GM18873 (cell line): ENCODE results near the gene PAK1.
"Not testable (repeated sequence)": the region's sequence is repeated elsewhere in the genome, so short reads cannot be mapped to it uniquely, and the experiment has no call there.

Experiments
- ATAC-seq: cut with Tn5 transposase; IDR thresholded peaks from one replicate; pipeline ENCODE4 v1.9.1; 2021; ENCODE audit warnings: mild to moderate bottlenecking, moderate library complexity, moderate number of reproducible peaks; ENCODE audit not compliant: unreplicated experiment, low FRiP score

PAK1 gene

DNA sequence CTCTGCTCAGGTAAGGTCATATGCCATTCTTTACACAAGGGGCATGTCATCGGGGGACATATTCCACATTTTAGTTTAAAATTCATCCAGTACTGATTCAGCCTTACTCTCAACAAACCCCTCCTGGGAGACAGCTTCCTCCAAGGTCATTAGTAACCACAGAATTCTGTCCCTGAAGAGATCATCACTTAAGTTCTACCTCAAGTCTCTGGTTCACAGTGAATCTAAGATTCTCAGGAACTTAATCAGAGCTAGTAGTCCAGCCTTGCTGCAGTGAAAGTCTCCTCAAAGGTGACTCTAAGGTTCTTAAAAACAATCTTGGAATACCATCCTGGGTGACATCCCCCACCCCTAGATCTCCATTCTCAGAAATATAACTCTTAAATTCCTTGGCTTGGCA is 153.5 kb downstream of the PAK1 start:
- no peak for ATAC-seq

DNA sequence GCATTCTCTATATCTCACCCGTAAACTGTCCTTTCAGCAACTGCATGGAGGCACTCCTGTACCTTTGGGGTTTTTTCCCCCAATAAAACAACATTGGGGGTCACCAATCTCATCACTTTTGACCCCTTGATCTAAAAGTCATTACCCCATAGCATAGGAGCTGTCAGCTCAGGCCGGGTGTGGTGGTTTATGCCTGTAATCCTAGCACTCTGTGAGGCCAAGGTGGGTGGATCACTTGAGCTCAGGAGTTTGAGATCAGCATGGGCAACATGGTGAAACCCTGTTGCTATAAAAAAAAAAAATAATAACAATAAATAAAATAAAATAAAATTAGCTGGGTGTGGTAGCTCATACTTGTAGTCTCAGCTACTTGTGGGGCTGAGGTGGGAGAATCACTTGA is 155.3 kb downstream of the PAK1 start:
- ATAC-seq, result no peak

DNA sequence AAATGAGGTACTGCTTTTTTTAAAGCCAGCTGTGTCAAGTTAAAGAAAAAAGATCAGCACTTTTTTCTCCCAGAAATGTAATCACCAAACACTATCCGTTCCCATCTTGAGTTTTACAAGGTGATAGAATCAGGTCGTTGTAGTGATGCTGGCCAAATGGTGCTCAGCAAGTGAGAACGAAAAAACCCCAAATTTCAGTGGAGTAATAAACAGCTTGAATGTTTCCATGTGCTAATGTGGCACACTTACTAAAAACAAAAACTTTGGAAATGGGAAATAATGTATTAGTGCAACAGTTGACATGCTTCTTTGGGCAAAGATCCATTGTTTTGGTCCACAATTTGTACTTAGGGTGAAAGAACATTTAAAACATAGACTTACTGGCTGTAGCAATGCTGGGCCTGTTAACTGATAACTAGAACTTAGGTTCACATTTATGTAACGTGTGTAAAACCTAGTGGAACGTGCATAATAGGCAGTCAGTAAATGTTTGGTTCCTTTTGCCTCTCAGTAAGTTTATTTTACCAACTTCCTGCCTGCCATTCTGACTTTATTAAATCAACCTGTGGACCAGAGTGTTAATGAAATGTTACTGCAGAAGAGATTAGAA is 157.1 kb downstream of the PAK1 start:
- ATAC-seq, result no peak

DNA sequence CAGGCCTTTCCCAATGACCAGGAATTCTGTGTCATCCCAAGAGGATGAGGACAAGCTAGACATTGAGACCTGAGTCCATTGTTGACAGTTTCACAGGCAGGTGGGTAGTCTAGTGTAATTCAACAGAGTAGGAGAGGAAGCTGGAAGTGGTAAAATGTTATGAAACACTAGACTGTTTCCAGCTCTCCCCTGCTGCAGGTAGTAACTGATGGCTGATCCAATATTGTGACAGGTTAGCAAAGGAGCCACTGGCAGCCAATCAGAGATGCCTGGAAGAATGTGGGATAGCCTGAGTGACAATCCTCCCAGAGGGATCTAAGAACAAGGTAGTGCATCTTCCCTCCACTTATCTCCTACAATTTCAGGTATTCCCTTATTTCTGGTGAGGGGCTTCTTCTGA is 161.8 kb downstream of the PAK1 start:
- ATAC-seq, result no peak

DNA sequence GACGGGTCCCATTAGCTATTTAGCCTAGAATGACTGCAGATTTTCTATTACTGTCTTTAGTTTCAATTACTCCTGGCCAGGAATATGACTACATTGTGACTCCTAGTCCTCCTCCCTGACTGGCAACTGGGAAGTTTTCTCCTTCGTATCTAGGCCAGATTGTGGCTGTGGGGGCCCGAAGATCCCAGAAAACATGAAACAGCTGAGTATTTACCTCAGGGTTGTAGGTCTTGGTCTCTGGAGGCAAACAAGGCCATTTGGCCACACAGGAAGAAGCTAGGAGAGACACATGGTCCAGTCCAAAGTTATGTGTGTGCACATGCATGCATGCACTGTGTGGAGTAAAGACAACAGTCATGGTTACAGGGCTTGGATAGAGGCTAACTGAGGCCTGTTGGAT is 162.2 kb downstream of the PAK1 start:
- no peak for ATAC-seq

DNA sequence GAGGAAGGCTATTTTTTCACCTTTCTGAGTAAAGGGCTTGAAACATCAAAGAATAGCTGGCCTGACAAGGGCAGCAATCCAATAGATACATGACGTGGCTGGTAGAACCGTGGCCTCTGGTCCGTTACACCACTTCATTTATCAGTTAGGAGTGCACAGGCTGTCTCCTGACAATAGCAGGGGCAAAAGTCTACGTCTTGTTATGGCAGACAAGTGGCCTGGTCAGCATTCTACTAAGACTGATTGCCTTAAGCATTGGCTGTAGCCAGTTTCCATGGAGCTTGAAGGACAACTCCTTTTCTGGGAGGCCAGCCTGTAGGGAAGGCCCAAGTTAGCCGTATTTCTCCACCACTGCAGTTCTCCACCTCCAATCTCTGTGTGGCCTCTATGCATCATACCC is 163.2 kb downstream of the PAK1 start:
- no peak for ATAC-seq

DNA sequence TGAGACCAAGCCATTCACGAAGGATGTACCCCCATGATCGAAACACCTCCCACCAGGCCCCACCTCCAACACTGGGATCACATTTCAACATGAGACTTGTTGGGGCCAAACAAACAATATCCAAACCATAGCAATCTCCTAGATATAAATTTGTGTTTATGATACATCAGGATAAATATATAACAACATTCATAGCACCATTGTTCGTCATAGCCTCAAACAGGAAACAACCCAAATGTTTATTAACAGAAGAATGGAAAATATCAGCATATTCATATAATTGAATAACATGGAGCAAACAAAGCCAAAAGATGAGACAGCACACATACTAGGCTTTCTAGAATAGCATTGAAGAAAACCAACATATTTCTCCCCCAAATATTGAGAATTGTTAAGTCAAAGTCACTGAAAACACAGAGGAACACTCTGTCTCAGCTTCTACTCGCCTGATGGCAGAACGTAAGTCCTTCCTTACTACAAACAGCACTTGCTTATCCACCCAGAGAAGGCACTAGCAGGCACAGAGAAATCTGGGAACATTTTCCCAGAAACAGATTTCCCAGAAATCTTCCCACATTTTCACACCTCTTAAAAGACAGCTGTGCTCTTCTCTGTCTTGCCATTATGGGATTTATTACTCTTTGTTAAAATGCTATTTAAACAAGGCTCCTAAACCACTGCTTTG is 164.4 kb downstream of the PAK1 start:
- no peak for ATAC-seq

DNA sequence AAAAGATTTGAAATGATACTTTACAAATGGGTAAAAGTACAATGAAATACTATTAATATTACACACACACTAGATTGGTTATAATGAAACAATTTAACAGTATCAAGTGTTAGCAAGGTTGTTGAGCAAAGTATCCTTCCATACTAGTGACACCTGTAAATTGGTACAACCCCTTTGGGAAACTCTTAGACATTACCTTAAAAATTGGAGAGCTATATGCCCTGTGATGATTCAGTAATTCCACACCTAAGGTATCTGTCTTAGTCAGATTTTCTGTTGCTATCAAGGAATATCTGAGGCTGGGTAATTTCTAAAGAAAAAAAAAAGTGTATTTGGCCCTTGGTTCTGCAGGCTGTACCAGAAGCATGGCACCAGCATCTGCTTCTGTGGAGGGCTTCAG is 165.1 kb downstream of the PAK1 start:
- no peak for ATAC-seq

DNA sequence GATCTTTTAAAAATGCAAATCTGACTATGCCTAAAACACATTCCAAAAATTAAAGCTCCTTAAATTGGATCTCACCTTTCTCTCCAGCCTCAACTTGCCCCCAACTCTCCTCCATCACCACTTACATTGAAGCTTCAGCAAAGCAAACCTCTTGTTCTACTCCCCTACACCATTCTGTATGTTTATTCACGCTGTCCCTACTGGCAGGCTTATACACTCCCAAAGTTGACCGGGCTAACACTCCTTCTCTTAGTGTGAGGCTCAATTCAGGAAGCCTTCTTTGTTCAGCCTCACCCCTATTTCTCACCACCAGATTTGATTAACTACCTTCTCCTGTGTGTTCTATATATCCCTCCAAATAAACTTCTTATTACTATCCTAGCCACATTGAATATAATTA is 170.6 kb downstream of the PAK1 start:
- ATAC-seq, result no peak

DNA sequence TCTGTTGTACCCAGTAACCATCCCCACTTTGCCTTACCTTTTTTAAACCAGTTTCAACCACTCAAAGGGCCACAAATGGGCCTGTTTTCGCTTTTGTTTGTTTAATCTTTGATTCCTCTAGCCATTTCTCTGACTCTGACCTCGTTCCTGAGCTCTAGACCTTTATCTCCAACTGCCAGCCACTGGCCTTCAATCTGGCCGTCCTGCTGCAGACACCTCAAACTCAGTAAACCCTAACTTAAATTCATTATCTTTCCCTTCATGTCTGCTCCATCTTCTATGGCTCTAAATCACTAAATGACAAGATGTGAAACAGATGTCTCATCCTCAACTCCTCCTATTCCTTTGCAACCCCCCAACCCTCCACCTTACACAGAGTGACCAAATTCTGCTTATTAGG is 171.1 kb downstream of the PAK1 start:
- ATAC-seq, result no peak

DNA sequence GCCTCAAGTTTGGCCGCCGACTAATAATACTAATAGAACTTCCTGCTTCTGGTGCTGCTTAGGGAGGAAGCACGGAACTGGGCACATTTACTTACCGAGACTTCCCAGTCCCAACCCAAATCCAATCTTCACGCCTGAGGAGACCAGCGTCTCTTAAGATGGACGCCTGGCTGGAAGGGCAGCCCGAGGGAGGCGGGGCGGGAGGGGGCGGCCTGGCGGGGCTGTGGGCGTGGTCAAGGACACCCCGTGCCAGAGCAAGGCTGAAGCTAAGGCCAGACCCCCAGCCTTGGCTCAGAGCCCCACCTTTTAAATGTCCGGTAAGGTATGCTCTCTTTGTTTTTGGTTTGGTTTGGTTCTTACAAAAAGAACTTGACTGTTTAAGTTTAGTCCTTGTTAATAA is 172.4 kb downstream of the PAK1 start, which contains the start of gene GDPD4:
TSS of gene GDPD4 (minus strand) at position 177 of the 400 bp plus-strand sequence. CDS start 16,549 bp downstream, outside the sequence.
- ATAC-seq, result no peak

DNA sequence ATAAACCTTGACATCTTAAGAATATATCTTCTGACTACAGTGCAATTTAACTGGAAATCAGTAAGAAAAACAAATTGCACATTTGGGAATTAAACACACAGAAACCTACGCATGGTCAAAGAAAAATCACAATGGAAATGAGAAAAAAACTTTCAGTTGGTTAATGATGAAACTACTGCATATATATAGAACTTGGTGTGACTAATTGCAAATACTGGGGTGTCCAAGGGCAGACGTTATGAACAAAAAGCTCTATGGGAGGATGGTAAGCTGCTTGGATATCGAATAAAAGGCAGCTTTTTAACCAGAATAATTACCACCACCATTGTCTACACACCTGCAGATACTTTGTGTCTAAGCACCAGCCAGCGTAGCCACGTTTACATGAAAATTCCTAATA is 173.2 kb downstream of the PAK1 start:
- ATAC-seq, result no peak

DNA sequence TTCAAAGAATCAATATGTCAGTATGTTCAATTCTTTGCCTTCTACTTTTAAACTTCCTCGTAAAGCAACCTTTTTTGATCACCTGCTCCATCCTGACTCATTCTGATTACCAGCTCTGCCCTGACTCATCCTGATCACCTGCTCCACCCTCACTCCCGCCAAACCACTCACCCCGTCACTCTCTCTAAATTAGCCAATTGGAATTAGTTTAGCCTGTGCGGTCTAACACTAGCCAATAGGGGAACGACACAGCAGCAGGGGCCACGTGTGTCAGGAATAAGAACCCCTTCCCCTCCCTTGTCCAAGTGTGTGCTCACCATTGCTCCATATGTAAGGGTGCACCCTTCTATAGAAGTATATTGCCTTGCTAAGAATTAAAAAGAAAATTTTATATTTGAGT is 173.9 kb downstream of the PAK1 start:
- not testable (repeated sequence) for ATAC-seq

DNA sequence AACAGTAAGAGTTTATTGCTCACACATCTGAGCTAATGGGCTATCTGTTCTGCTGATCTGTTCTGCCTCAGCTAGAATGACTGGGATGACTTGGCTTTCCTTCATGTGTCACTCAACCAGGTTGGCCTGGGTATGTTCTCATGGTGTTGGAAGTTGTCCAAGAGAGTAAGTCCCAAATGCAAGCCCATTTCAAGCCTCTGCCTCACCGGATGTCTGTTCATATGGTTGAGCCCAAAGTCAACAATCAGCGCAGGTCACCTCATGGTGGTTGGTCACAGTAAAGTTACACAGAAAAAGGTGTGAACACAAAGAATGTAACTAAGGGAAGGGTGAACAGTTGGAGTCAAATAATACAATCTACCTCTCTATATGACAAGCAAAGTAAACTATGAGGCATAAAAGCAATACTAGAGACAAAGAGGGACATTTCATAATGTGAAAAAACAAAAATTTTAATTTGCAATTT is 174.3 kb downstream of the PAK1 start:
- ATAC-seq, result no peak

DNA sequence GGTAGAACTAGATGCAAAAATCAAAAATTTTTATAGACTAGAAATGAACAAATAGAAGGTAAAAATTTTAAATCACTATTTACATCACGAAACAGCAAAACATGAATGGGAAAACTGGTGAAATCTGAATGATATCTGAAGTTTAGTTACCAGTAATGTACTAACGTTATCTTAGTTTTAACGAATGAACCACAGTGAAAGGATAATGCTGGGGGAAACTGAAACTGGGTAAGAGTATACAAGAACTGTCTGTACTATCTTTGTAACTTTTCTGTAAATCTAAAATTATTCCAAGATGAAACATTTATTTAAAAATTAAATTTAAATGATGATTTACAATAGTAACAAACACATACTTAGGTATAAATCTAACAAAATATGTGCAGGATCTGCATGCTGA is 179.9 kb downstream of the PAK1 start:
- ATAC-seq, result no peak

DNA sequence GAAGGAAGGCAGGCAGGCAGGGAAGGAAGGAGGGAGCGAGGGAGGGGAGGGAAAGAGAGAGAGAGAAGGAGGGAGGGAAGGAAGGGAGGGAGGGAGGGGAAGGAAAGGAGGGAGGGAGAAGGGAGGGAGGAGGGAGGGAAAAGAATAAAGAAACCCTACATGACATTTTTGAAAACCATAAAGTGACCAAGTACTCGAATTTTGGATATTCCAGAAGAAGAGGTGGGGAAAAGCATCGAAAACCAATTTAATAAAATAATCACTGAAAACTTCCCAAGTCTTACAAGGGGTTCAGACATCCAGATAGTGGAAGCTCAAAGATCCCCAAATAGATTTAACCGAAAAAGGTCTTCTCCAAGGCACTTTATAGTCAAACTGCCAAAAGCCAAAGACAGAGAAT is 184.2 kb downstream of the PAK1 start:
- ATAC-seq, result no peak

DNA sequence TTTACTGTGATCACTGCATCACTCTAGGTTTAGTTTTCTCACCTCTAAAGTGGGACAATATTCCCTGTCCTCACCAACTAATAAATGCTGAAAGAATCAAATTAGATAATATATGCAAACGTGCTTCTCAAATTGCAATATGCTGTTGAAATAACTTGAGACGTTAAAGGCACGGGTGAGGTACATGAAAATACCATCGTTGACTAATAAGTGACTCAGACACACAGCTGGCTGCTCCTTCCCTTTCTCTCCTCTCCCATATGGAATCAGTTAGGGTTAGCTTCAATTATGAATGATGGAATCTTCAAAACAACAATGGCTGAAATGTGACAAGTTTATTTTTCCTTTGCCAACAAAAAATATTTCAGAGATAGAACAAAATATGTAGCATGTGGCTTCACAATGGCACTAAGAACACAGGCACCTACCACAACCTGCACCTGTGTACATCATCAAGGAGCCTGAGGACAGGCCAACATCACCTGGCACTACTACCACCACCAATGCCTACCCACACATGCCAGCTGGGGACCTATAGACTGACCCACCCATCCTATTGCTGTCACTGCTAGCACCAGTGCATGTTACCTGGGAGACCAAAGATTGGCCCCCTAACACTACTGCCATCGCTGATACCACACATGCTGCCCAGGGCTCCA is 186.2 kb downstream of the PAK1 start:
- ATAC-seq, result no peak

DNA sequence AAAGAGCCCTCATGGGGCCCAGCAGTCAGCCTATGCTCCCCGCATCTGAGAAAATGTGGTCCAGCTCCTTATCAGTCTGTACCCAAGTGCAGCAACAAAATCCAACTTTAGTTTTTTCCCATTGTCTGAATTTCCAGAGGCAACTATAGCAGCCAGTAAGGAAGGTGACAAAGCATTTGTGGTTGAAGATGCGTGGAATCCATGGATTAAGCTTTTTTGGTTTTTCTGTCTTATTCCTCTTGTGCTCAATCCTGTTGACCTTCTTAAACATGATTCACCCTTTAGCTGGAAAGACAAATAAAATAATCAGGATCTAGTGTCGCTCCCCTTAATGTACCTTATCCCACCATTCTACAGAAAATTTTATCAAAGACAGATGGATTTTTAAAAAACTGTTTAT is 186.8 kb downstream of the PAK1 start:
- ATAC-seq, result no peak

DNA sequence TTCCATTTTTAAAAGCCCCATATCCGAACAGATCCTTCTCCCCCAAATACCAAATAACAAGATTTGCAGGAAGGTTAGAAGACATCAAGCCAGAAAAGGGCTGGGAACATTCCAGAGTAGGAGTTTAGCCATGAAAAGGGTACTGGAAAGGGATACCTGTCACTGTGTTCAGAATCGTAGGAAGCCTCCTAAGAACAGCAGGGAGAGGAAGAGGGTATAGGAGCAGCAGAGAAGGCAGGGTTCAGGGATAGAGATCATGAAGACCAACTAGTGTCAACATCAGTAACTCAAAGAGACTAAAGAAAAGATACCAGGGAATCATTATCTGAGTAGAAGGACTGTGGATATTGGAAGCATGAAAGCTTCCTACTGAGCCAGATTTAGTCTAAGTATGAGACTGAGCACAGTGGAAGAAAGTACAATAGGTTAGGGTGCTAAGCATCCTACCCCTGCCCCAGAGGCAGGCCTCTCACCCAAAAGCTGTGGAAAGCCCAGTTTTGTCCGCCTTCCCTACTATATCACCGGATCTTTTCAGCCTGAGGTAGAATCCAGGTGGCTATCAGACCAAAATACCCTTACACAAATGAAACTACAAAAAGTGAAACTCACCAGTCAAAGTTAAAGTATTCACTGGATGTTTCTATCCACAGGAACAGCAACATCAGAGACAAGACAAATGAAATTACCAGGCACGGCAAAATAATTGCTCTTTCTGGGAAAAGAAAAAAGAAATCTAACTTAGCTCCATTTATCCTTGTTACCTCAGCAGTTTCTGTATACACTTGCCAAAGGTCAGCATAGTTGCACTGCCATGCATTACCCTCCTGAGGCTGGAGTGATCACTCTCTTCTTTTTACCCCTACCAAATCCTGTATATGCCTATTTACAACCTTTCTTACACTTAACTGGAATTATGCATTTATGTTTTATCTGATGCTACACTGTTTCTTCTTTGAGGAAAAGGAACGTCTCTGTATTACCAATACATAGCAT is 189.1 kb downstream of the PAK1 start:
- ATAC-seq, result no peak

DNA sequence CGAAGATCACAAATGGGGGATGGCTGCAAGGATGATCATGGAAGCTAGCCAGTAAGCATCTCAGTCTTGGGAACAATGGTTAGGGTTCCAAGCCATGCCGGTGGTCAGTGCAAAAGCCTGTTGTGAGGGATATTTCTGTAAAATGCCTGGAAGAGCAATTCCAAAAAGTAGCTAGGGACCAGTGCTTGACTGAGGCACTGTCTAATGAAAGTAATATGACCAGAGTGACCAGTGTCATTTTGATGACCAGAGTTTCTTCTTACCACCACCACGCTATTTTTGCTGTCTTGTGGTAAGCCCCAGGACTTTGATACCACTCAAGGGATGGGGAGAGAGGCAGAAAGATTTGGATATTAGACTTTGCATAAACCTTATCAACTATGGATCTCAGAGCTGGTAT is 190.8 kb downstream of the PAK1 start:
- ATAC-seq, result no peak
